Islet of Langerhans (tissue), 1 donor: ENCODE results near the gene NOXA1.
"Not testable (repeated sequence)": the region's sequence is repeated elsewhere in the genome, so short reads cannot be mapped to it uniquely, and the experiment has no call there.

ENCODE experiments used
- FAIRE-seq: peaks from one replicate; lab custom pipeline; 2011; peaks lifted over from hg19 to GRCh38; lab: Jason Lieb, UNC

NOXA1 gene

GRCh38 chr9:137422604-137423513 lies at the start of gene NOXA1, which contains the start of gene EXD3:
Gene NOXA1, plus strand, starts transcription at chr9:137423393. Its CDS starts 137 bp downstream, at chr9:137423530.
Gene EXD3, minus strand, starts transcription at chr9:137423162. Its CDS starts 27,805 bp downstream, at chr9:137395357.
- no peak for FAIRE-seq

- FAIRE-seq = no peak
Measured at GRCh38 chr9:137373611-137373980, 49.6 kb upstream of the NOXA1 start.

GRCh38 chr9:137374131-137374845 lies 48.9 kb upstream of the NOXA1 start:
- FAIRE-seq = no peak

- FAIRE-seq = no peak
Measured at GRCh38 chr9:137375321-137376058, 47.7 kb upstream of the NOXA1 start.

- no peak for FAIRE-seq
Measured at GRCh38 chr9:137376386-137376785, 46.8 kb upstream of the NOXA1 start.

- FAIRE-seq = not testable (repeated sequence)
Measured at GRCh38 chr9:137378688-137379410, 44.3 kb upstream of the NOXA1 start.

- no peak for FAIRE-seq
Measured at GRCh38 chr9:137379761-137380161, 43.4 kb upstream of the NOXA1 start.

- no peak for FAIRE-seq
Measured at GRCh38 chr9:137380171-137380570, 43.0 kb upstream of the NOXA1 start.

- no peak for FAIRE-seq
Measured at GRCh38 chr9:137380606-137381005, 42.6 kb upstream of the NOXA1 start.

GRCh38 chr9:137381501-137382443 lies 41.4 kb upstream of the NOXA1 start:
- no peak for FAIRE-seq

GRCh38 chr9:137382444-137383080 lies 40.6 kb upstream of the NOXA1 start:
- no peak for FAIRE-seq

GRCh38 chr9:137383081-137383783 lies 40.0 kb upstream of the NOXA1 start:
- no peak for FAIRE-seq

GRCh38 chr9:137383784-137384756 lies 39.1 kb upstream of the NOXA1 start:
- FAIRE-seq = no peak

GRCh38 chr9:137385061-137385655 lies 38.0 kb upstream of the NOXA1 start:
- no peak for FAIRE-seq

- FAIRE-seq = not testable (repeated sequence)
Measured at GRCh38 chr9:137386507-137387113, 36.6 kb upstream of the NOXA1 start.

GRCh38 chr9:137387114-137387890 lies 35.9 kb upstream of the NOXA1 start:
- no peak for FAIRE-seq
